Stimulated activated CD4-positive, alpha-beta T cell treated with anti-CD3 and anti-CD28 coated beads, Interleukin-2, amount 100 ng/mL, for 48 hours (primary cell): ENCODE data around the gene GALNT9.

Source experiments
- DNase-seq, 2 donors: peaks; one replicate each; pipeline ENCODE4 v3.0.0-alpha.2; 2020

GALNT9 gene

GRCh38 chr12:132211326-132211725, 118.1 kb downstream of the GALNT9 start:
- DNase-seq: no peak

- DNase-seq: no peak
Observed at GRCh38 chr12:132210223-132211055, 119.0 kb downstream of the GALNT9 start.

- no peak for DNase-seq
Observed at GRCh38 chr12:132209619-132210222, 119.7 kb downstream of the GALNT9 start.

GRCh38 chr12:132208153-132208823, 121.1 kb downstream of the GALNT9 start:
- DNase-seq: no peak

- no peak for DNase-seq
Observed at GRCh38 chr12:132207083-132207775, 122.2 kb downstream of the GALNT9 start.

GRCh38 chr12:132206046-132206434, 123.3 kb downstream of the GALNT9 start:
- no peak for DNase-seq

GRCh38 chr12:132205271-132206045, 123.9 kb downstream of the GALNT9 start:
- no peak for DNase-seq

- no peak for DNase-seq
Observed at GRCh38 chr12:132204793-132205270, 124.6 kb downstream of the GALNT9 start.

- no peak for DNase-seq
Observed at GRCh38 chr12:132204063-132204792, 125.2 kb downstream of the GALNT9 start.

GRCh38 chr12:132202929-132203721, 126.3 kb downstream of the GALNT9 start:
- DNase-seq: no peak

- no peak for DNase-seq
Observed at GRCh38 chr12:132201391-132202120, 127.8 kb downstream of the GALNT9 start.

GRCh38 chr12:132200800-132201199, 128.6 kb downstream of the GALNT9 start:
- no peak for DNase-seq

GRCh38 chr12:132199526-132200319, 129.7 kb downstream of the GALNT9 start:
- DNase-seq: no peak

GRCh38 chr12:132199101-132199500, 130.3 kb downstream of the GALNT9 start:
- no peak for DNase-seq

GRCh38 chr12:132197581-132198354, 131.6 kb downstream of the GALNT9 start:
- DNase-seq: no peak

- DNase-seq: no peak
Observed at GRCh38 chr12:132196873-132197390, 132.5 kb downstream of the GALNT9 start.

- no peak for DNase-seq
Observed at GRCh38 chr12:132196038-132196872, 133.1 kb downstream of the GALNT9 start.
